ENCODE data around the gene PTPRM. TPM values are rescaled to one million over a fixed set of nuclear protein-coding genes. Genes with fewer than 3 reads are reported as not detected.

The PTPRM gene
- polyA plus RNA-seq, 1 of the 3 experiments (the other 2 are of a cell fraction) = 16.0 TPM

GRCh38 chr18:8412117-8412516 lies 845.0 kb downstream of the PTPRM start (continued):
- TF ChIP-seq EZH2phosphoT487 (IDR thresholded peaks at IDR 0.05; ENCODE audit: borderline replicate concordance, low read depth) (no peak), USF1 (IDR thresholded peaks at IDR 0.05; ENCODE audit: borderline replicate concordance, low read depth) (no peak), TAF1 (IDR thresholded peaks at IDR 0.05; ENCODE audit: borderline replicate concordance, low read depth, low read length) (no peak), GABPA (IDR thresholded peaks at IDR 0.05; ENCODE audit: low read depth) (no peak), TEAD4 (IDR thresholded peaks at IDR 0.05; ENCODE audit: borderline replicate concordance, insufficient read depth) (no peak)

- TF ChIP-seq USF1 (IDR thresholded peaks at IDR 0.05; ENCODE audit: borderline replicate concordance, low read depth) = no peak
- TF ChIP-seq RFX5 (IDR thresholded peaks at IDR 0.05; ENCODE audit: low read length) = no peak
- no peak for TF ChIP-seq TAF1 (IDR thresholded peaks at IDR 0.05; ENCODE audit: borderline replicate concordance, low read depth, low read length)
- TF ChIP-seq YY1 (IDR thresholded peaks at IDR 0.05; ENCODE audit: low read depth) = no peak
- no peak for TF ChIP-seq NRF1 (IDR thresholded peaks at IDR 0.05; ENCODE audit: low read depth, low read length)
- TF ChIP-seq POLR2AphosphoS5 (IDR thresholded peaks at IDR 0.05; ENCODE audit: low read depth, low read length) = no peak
- TF ChIP-seq ELF1 (IDR thresholded peaks at IDR 0.05) = no peak
- no peak for TF ChIP-seq RAD21 (IDR thresholded peaks at IDR 0.05; ENCODE audit: low read length)
- no peak for TF ChIP-seq EP300 (IDR thresholded peaks at IDR 0.05; ENCODE audit: borderline replicate concordance in 1 of 2, low read depth in 1 of 2, low read length in 1 of 2)
- no peak for TF ChIP-seq GABPA (IDR thresholded peaks at IDR 0.05; ENCODE audit: low read depth)
- TF ChIP-seq CHD2 (IDR thresholded peaks at IDR 0.05; ENCODE audit: low read length, partially characterized antibody) = no peak
- no peak for TF ChIP-seq JUND (IDR thresholded peaks at IDR 0.05)
- TF ChIP-seq FOXJ3 (CRISPR knock-in tag; IDR thresholded peaks at IDR 0.05) = no peak
- TF ChIP-seq FOXM1 (IDR thresholded peaks at IDR 0.05; ENCODE audit: low read depth) = no peak
- TF ChIP-seq FOSL2 (IDR thresholded peaks at IDR 0.05; ENCODE audit: borderline replicate concordance, low read depth) = no peak
- no peaks in the 10 kb centered on the region for H3K4me1 ChIP-seq (ENCODE audit: control insufficient read depth in 1 of 2, insufficient read depth in 2 of 2, low read depth in 1 of 2, low read length in 1 of 2)
- H3F3A ChIP-seq (replicated peaks; ENCODE audit: insufficient read depth) = no peaks in the 10 kb centered on the region
- no peak overlapping the region for H3K4me3 ChIP-seq (ENCODE audit: low read depth in 2 of 2, low read length in 1 of 2)
- H3K27me3 ChIP-seq (ENCODE audit: insufficient read depth) = no peaks in the 10 kb centered on the region
- ChIA-PET CTCF (interaction anchor here (0.8 to 1.3 kb wide), 3 partner anchors 12 to 24 kb away, joined by 3 to 4 read pairs (median 4); no protein-coding TSS in a partner anchor), POLR2A (no interaction called here)
- no peak overlapping the region for H3K9ac ChIP-seq
- H3K27ac ChIP-seq (ENCODE audit: low read depth in 2 of 2, low read length in 1 of 2) = no peak overlapping the region
- H2AFZ ChIP-seq (ENCODE audit: low read depth) = no peak overlapping the region
- no peaks in the 10 kb centered on the region for H3K36me3 ChIP-seq (replicated peaks in 1 of 2; ENCODE audit: control insufficient read depth in 1 of 2, insufficient read depth in 2 of 2, low read length in 1 of 2)
- no peaks in the 10 kb centered on the region for H3K79me2 ChIP-seq (ENCODE audit: insufficient read depth)
- H3K9me2 ChIP-seq = no peaks in the 10 kb centered on the region
- H3K9me3 ChIP-seq = peaks cover 4% of the 10 kb centered on the region; the same call in 1 of the 2 replicates
- DNase-seq = no peak
- H3K4me2 ChIP-seq = no peak overlapping the region
- WGBS (ENCODE audit: low lambda C conversion rate) = 57% methylated on average over 2 of the region's 2 CpGs
- H4K20me1 ChIP-seq (ENCODE audit: insufficient read depth) = no peaks in the 10 kb centered on the region
Measured at GRCh38 chr18:8413189-8413588, 846.1 kb downstream of the PTPRM start.
